GM21526 (cell line): Measurements from ENCODE around the gene RAB22A.

Source experiments
- ATAC-seq: cut with Tn5 transposase; IDR thresholded peaks from one replicate; pipeline ENCODE4 v1.9.1; 2021; ENCODE audit warnings: moderate library complexity; ENCODE audit not compliant: unreplicated experiment, low FRiP score

Gene RAB22A

GRCh38 chr20:58309591-58310290 lies at the start of gene RAB22A:
Gene RAB22A (plus strand): TSS chr20:58309715. CDS start chr20:58309977, 262 bp downstream.
- ATAC-seq = peak; percentile 69

- no peak for ATAC-seq
Measured at GRCh38 chr20:58260006-58260405, 49.5 kb upstream of the RAB22A start.

GRCh38 chr20:58261660-58262059 lies 47.9 kb upstream of the RAB22A start:
- no peak for ATAC-seq

GRCh38 chr20:58264271-58264670 lies 45.2 kb upstream of the RAB22A start:
- ATAC-seq = no peak

GRCh38 chr20:58267389-58268215 lies 41.9 kb upstream of the RAB22A start:
- ATAC-seq = no peak

- no peak for ATAC-seq
Measured at GRCh38 chr20:58268421-58268821, 41.1 kb upstream of the RAB22A start.

- ATAC-seq = no peak
Measured at GRCh38 chr20:58268936-58269619, 40.4 kb upstream of the RAB22A start.

- ATAC-seq = no peak
Measured at GRCh38 chr20:58271606-58272351, 37.7 kb upstream of the RAB22A start.

- no peak for ATAC-seq
Measured at GRCh38 chr20:58274384-58274783, 35.1 kb upstream of the RAB22A start.

GRCh38 chr20:58277107-58277506 lies 32.4 kb upstream of the RAB22A start:
- ATAC-seq = no peak

- no peak for ATAC-seq
Measured at GRCh38 chr20:58277578-58278472, 31.7 kb upstream of the RAB22A start.

GRCh38 chr20:58286729-58287128 lies 22.8 kb upstream of the RAB22A start:
- ATAC-seq = peak; percentile 71

- no peak for ATAC-seq
Measured at GRCh38 chr20:58287638-58288037, 21.9 kb upstream of the RAB22A start.

GRCh38 chr20:58289143-58289542 lies 20.4 kb upstream of the RAB22A start:
- no peak for ATAC-seq

GRCh38 chr20:58293453-58293852 lies 16.1 kb upstream of the RAB22A start:
- ATAC-seq = no peak

- ATAC-seq = no peak
Measured at GRCh38 chr20:58294497-58295455, 14.7 kb upstream of the RAB22A start.

GRCh38 chr20:58296051-58296837 lies 13.3 kb upstream of the RAB22A start:
- ATAC-seq = no peak

GRCh38 chr20:58297394-58297793 lies 12.1 kb upstream of the RAB22A start:
- ATAC-seq = no peak
